Caco-2 (cell line): ENCODE measurements around the gene ARHGEF1. TPM values are rescaled to one million over a fixed set of nuclear protein-coding genes. Genes with fewer than 3 reads are reported as not detected.

Source experiments
- BruUV-seq: library from RNA; stranded (reverse); fragments of 400-500 nt; replicated peaks from 2 replicates; lab custom pipeline; 2021; lab: Mats Ljungman, UMichigan
- CTCF ChIA-PET: fragments of 300-600 bp; sonication (Branson Sonifier 250); formaldehyde crosslinking; loops from one replicate; lab custom pipeline; 2022; ENCODE audit warnings: antibody characterized with exemption; lab: Charles Lee
- POLR2A ChIA-PET: fragments of 300-600 bp; sonication (Branson Sonifier 250); formaldehyde crosslinking; loops from one replicate; lab custom pipeline; 2022; ENCODE audit warnings: antibody characterized with exemption; lab: Charles Lee
- DNase-seq, 2 experiments: peaks; one replicate each; pipeline versions ENCODE4 v3.0.0 to v3.0.0-alpha.2; 2020 to 2022
- H3K27me3 ChIP-seq: replicated peaks from 2 replicates; pipeline ENCODE4 v1.6.0; 2011; ENCODE audit warnings: low read length; ENCODE audit not compliant: control insufficient read depth, insufficient read depth
- H3K36me3 ChIP-seq: 2 replicates; pipeline ENCODE4 v1.5.1; 2011; ENCODE audit warnings: low read length; ENCODE audit not compliant: control insufficient read depth, insufficient read depth
- H3K4me1 ChIP-seq: fragments of 250-450 bp; sonication (Bioruptor Pico); 2 replicates; pipeline ENCODE4 v1.5.1; 2020; ENCODE audit warnings: mild to moderate bottlenecking
- H3K4me3 ChIP-seq: 2 replicates; pipeline ENCODE4 v1.5.1; 2011; ENCODE audit warnings: low read depth, mild to moderate bottlenecking, control low read depth, low read length
- H3K9me3 ChIP-seq: fragments of 250-450 bp; sonication (Bioruptor Pico); 2 replicates; pipeline ENCODE4 v1.5.1; 2020; ENCODE audit warnings: mild to moderate bottlenecking, moderate library complexity
- H3K27ac Mint-ChIP-seq: one replicate; pipeline ENCODE4 v1.8.0; 2022; ENCODE audit warnings: mixed read lengths; ENCODE audit not compliant: unreplicated experiment
- H3K27me3 Mint-ChIP-seq: one replicate; pipeline ENCODE4 v1.8.0; 2022; ENCODE audit warnings: mixed read lengths; ENCODE audit not compliant: insufficient read depth, unreplicated experiment
- H3K36me3 Mint-ChIP-seq: one replicate; pipeline ENCODE4 v1.8.0; 2022; ENCODE audit warnings: mild to moderate bottlenecking, mixed read lengths; ENCODE audit not compliant: insufficient read depth, unreplicated experiment
- H3K4me1 Mint-ChIP-seq: one replicate; pipeline ENCODE4 v1.8.0; 2022; ENCODE audit warnings: low read depth, mixed read lengths; ENCODE audit not compliant: unreplicated experiment
- H3K4me3 Mint-ChIP-seq: one replicate; pipeline ENCODE4 v1.8.0; 2022; ENCODE audit warnings: mild to moderate bottlenecking, moderate library complexity, mixed read lengths; ENCODE audit not compliant: unreplicated experiment
- H3K9me3 Mint-ChIP-seq: one replicate; pipeline ENCODE4 v1.8.0; 2022; ENCODE audit warnings: mixed read lengths; ENCODE audit not compliant: unreplicated experiment
- intact Hi-C: fragments of 100-400 bp; cut with micrococcal nuclease; formaldehyde crosslinking; loops from one replicate; pipeline ENCODE4 v1.10.0; 2022; ENCODE audit not compliant: unreplicated experiment
- total RNA-seq: library from RNA; stranded (reverse); gene quantifications from 2 replicates; pipeline ENCODE4 v1.2.3, GENCODE V29; 2022
- TF ChIP-seq, protein P1 (sequence below), 2 experiments: fragments of 200-600 bp in 1 of 2; IDR thresholded peaks; 1 replicate in 1 of 2; 2 replicates in 1 of 2; pipeline versions ENCODE4 v1.5.1 to v1.8.0; 2011 to 2022; ENCODE audit warnings: antibody characterized with exemption in 1 of 2, control low read depth in 1 of 2, inconsistent platforms in 1 of 2, low read depth in 1 of 2, low read length in 1 of 2, mild to moderate bottlenecking in 1 of 2, moderate library complexity in 1 of 2; ENCODE audit not compliant: insufficient read depth in 1 of 2, severe bottlenecking in 1 of 2, unreplicated experiment in 1 of 2

The ARHGEF1 gene
- total RNA-seq, 1 experiment from 2014 or later = 63.5 TPM

DNA sequence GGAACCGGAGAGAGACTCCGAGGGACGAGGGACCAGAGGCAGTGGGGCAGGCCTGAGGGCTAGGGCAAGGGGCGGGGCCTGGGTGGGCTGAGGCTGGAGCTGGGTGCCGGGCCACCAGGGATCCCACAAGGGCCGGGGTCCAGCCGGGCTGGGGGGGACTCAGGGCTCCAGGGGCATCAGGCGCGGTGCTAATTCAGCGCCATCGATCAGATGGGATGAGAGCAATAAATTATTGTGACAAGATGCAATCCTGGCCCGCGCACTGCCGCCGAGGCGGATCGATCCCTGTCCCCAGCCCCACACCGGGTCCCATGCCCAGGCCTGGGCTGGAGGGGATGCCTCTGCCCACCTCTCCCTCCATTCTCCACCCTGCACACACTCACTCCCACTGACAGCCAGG, 39.6 kb downstream of the ARHGEF1 start:
- no peaks in the 10 kb centered on the region for H3K9me3 Mint-ChIP-seq
- H3K4me1 ChIP-seq = no peaks in the 10 kb centered on the region
- ChIA-PET CTCF (no interaction called here), POLR2A (no interaction called here)
- TF ChIP-seq, protein P1, sequence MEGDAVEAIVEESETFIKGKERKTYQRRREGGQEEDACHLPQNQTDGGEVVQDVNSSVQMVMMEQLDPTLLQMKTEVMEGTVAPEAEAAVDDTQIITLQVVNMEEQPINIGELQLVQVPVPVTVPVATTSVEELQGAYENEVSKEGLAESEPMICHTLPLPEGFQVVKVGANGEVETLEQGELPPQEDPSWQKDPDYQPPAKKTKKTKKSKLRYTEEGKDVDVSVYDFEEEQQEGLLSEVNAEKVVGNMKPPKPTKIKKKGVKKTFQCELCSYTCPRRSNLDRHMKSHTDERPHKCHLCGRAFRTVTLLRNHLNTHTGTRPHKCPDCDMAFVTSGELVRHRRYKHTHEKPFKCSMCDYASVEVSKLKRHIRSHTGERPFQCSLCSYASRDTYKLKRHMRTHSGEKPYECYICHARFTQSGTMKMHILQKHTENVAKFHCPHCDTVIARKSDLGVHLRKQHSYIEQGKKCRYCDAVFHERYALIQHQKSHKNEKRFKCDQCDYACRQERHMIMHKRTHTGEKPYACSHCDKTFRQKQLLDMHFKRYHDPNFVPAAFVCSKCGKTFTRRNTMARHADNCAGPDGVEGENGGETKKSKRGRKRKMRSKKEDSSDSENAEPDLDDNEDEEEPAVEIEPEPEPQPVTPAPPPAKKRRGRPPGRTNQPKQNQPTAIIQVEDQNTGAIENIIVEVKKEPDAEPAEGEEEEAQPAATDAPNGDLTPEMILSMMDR (IDR thresholded peaks at IDR 0.05; ENCODE audit: insufficient read depth in 1 of 2, low read depth in 1 of 2, low read length in 1 of 2, severe bottlenecking in 1 of 2, unreplicated experiment in 1 of 2) = no peak
- no peaks in the 10 kb centered on the region for H3K9me3 ChIP-seq
- no peak overlapping the region for H3K4me3 Mint-ChIP-seq
- intact Hi-C loops = no loop called here
- H3K4me3 ChIP-seq = no peak overlapping the region
- H3K36me3 Mint-ChIP-seq = no peaks in the 10 kb centered on the region
- BruUV-seq = no TSS peak
- H3K36me3 ChIP-seq = no peaks in the 10 kb centered on the region
- H3K27ac Mint-ChIP-seq = no peak overlapping the region
- H3K27me3 Mint-ChIP-seq = peaks cover 7% of the 10 kb centered on the region
- no peaks in the 10 kb centered on the region; the same call in 1 of the 2 replicates for H3K27me3 ChIP-seq
- no peak for DNase-seq
- H3K4me1 Mint-ChIP-seq = peaks cover 13% of the 10 kb centered on the region

DNA sequence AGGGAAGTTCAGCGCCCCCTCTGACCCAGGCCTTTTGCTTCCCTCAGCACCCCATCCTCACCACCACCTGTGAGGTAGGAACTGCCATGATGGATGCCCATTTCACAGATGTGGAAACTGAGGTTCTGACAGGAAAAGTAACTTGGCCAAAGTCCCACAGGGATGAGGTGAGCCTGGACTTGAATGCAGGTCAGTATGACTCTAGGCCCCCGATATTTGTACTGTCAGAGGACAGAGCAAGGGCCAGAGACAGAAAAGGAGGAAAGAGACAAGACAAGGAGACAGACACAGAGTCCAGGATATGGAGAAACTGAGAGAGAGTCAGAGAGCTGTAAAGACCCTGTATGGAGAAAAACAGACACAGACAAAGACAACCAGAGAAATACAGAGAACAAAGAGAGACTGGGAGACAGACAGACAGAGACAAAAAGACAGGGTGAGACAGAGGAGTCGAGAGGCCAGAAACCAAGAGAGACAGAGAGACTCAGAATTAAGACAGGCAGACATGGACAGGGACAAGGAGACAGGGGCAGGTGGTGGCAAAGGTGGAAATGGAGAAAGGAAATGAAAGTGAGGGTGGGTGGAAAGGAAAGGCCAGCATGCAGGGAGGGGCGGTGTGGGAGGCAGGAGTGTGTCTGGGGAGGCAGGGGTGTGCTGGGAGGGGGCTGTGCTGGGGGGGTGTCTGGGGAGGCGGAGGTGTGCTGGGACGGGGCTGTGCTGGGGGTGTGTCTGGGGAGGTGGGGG, 40.2 kb downstream of the ARHGEF1 start:
- Histone ChIP-seq H3K27me3 (no peaks in the 10 kb centered on the region; the same call in 1 of the 2 replicates), H3K4me3 (no peak overlapping the region), H3K36me3 (no peaks in the 10 kb centered on the region), H3K4me1 (no peaks in the 10 kb centered on the region), H3K9me3 (no peaks in the 10 kb centered on the region)
- H3K27me3 Mint-ChIP-seq = peaks cover 7% of the 10 kb centered on the region
- no peak overlapping the region for H3K27ac Mint-ChIP-seq
- peaks cover 13% of the 10 kb centered on the region for H3K4me1 Mint-ChIP-seq
- no TSS peak for BruUV-seq
- TF ChIP-seq, protein P1 (IDR thresholded peaks at IDR 0.05; ENCODE audit: insufficient read depth in 1 of 2, low read depth in 1 of 2, low read length in 1 of 2, severe bottlenecking in 1 of 2, unreplicated experiment in 1 of 2) = no peak
- ChIA-PET CTCF (interaction anchor here (0.6 kb wide), 1 partner anchor 15 kb away, joined by 4 read pairs; no protein-coding TSS in a partner anchor), POLR2A (no interaction called here)
- no peak for DNase-seq
- no peaks in the 10 kb centered on the region for H3K36me3 Mint-ChIP-seq
- intact Hi-C loops = no loop called here
- no peak overlapping the region for H3K4me3 Mint-ChIP-seq
- H3K9me3 Mint-ChIP-seq = no peaks in the 10 kb centered on the region

DNA sequence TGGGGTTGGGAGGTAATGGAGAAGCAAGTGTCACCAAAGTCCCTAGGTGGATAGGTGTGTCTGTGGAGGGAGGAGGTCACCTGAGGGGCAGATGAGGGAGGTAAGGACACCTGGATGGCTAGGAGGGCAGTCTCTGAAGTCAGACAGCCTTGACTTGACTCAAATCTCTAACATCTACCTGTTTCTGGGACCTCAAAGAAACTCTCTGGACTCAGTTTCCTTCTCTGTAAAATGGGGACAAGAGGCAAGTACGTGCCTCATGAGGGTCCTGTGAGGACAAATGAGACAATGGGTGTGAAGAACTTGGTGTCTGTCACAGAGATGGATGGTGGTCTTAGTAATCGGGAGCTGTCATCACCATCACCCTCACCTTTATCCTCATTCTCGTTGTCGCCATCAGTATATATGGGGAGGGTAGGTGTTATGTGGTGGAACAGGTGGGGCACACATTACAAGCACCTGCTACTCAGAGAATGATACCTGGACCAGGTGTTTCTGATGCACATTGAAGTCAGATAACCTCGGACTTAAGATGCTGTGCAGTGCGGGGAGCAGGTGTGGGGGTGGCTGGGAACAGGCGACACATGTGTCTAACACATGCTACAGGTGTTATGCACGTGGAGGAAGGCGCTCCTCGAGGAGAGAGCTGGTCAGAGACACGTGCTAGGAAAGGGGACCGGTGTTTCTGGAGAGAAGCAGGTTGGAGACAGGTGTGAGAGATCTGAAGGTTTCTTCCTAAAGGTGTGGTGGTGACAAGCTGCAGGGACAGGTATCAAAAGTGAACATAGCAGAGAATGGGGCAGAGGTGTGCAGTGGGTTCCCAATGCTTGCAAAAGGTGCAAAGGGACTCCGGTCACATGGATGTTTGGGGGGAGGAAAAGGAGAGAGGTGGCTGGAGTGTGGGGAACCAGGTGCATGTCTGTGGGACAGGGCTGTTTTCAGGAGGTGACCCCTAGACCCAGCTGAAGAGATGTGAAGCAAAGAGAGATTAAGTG, 41.5 kb downstream of the ARHGEF1 start:
- Mint-ChIP-seq H3K4me3 (no peak overlapping the region), H3K9me3 (no peaks in the 10 kb centered on the region), H3K27me3 (peaks cover 9% of the 10 kb centered on the region), H3K27ac (no peak overlapping the region), H3K36me3 (no peaks in the 10 kb centered on the region), H3K4me1 (peaks cover 20% of the 10 kb centered on the region)
- H3K4me1 ChIP-seq = peaks cover 6% of the 10 kb centered on the region
- ChIA-PET POLR2A (no interaction called here), CTCF (interaction anchor here (0.6 kb wide), 1 partner anchor 14 kb away, joined by 4 read pairs; no protein-coding TSS in a partner anchor)
- no peak overlapping the region for H3K4me3 ChIP-seq
- TF ChIP-seq, protein P1 (IDR thresholded peaks at IDR 0.05; ENCODE audit: insufficient read depth in 1 of 2, low read depth in 1 of 2, low read length in 1 of 2, severe bottlenecking in 1 of 2, unreplicated experiment in 1 of 2) = no peak
- BruUV-seq = no TSS peak
- intact Hi-C loops = no loop called here
- no peaks in the 10 kb centered on the region; the same call in 1 of the 2 replicates for H3K27me3 ChIP-seq
- H3K36me3 ChIP-seq = no peaks in the 10 kb centered on the region
- no peaks in the 10 kb centered on the region for H3K9me3 ChIP-seq
- DNase-seq = no peak
